Tibial nerve (tissue), 4 donors: Measurements from ENCODE around the gene CACNG6.

Source experiments
- EP300 ChIP-seq, 2 donors: sonication (generic); formaldehyde crosslinking; IDR thresholded peaks; one replicate each; pipeline ENCODE4 v1.6.1; 2017; ENCODE audit warnings: antibody characterized with exemption in 2 of 2, mild to moderate bottlenecking in 1 of 2
- POLR2A ChIP-seq, 2 donors: fragments of 450-650 bp; IDR thresholded peaks; one replicate each; pipeline ENCODE4 v1.6.1; 2017; ENCODE audit warnings: antibody characterized with exemption in 2 of 2, mild to moderate bottlenecking in 2 of 2, moderate library complexity in 2 of 2
- TF ChIP-seq, protein P1 (sequence below), 5 experiments: fragments of 200-600 bp in 3 of 5; fragments of 450-650 bp in 2 of 5; sonication (generic) in 3 of 5; IDR thresholded peaks; one replicate each; pipeline ENCODE4 v1.5.1; 2016 to 2019; ENCODE audit warnings: antibody characterized with exemption in 5 of 5, mild to moderate bottlenecking in 3 of 5, moderate library complexity in 2 of 5

DNA sequence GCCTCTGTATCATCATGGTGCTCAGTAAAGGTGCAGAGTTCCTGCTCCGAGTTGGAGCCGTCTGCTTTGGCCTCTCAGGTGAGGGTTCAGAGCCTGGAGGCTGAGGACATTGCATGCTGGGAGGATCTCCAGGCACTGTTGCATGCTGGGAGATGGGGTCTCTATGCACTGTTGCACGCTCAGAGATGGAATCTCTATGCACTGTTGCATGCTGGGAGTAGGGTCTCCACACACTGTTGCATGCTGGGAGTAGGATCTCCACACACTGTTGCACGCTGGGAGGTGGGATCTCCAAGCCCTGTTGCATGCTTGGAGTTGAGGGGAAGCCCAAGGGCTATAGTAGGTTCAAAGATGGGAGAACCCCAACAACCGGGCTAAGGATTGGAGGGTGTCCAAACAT is 8.3 kb downstream of the CACNG6 start:
- TF ChIP-seq, protein P1, sequence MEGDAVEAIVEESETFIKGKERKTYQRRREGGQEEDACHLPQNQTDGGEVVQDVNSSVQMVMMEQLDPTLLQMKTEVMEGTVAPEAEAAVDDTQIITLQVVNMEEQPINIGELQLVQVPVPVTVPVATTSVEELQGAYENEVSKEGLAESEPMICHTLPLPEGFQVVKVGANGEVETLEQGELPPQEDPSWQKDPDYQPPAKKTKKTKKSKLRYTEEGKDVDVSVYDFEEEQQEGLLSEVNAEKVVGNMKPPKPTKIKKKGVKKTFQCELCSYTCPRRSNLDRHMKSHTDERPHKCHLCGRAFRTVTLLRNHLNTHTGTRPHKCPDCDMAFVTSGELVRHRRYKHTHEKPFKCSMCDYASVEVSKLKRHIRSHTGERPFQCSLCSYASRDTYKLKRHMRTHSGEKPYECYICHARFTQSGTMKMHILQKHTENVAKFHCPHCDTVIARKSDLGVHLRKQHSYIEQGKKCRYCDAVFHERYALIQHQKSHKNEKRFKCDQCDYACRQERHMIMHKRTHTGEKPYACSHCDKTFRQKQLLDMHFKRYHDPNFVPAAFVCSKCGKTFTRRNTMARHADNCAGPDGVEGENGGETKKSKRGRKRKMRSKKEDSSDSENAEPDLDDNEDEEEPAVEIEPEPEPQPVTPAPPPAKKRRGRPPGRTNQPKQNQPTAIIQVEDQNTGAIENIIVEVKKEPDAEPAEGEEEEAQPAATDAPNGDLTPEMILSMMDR (IDR thresholded peaks at IDR 0.05) = no peak
- TF ChIP-seq POLR2A (IDR thresholded peaks at IDR 0.05) = no peak
- no peak for TF ChIP-seq EP300 (IDR thresholded peaks at IDR 0.05)
